ENCODE data around the gene GUCA2B.

The GUCA2B gene

DNA sequence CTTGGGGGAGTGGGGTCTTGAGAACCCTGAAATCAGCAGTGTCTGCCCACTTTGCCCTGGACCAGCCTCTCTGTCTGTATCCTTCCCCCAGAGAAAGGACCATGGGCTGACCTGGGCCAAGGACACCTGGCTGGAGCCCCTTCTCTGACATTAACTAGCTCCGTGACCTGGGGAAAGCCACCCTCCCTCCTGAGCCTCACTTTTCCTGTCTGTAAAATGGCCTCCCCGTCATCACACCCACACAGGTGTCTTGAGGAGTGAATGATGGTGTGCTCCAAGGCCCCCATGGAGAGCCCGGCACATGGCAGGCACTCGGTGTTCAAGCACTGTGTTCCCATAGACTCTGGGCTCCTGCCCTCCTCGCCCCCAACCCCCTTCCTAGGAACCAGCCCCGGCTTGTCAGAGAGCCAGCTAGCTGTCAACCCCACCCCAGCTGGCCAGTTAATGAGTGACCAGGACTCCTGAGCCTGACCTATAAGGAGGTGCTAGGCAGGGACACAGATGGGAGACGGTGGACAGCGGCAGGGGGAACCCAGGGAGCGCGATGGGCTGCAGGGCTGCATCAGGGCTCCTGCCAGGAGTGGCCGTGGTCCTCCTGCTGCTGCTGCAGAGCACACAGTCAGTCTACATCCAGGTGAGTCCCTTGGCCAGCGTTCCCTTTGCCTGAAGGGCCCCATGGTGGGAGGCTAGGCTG lies at the start of gene GUCA2B:
Gene GUCA2B, plus strand, starts transcription at position 504 of the 694 bp plus-strand sequence. Its CDS starts 41 bp downstream, at position 545.
- peaks cover 6% of the 10 kb centered on the region for H3K4me1 Mint-ChIP-seq (ENCODE audit: low read depth)
- no peak within 1 kb of the TSS for H3K27ac Mint-ChIP-seq
- no peak within 1 kb of the TSS for H3K4me3 Mint-ChIP-seq
- H3K27me3 Mint-ChIP-seq (ENCODE audit: low read depth): peaks cover 8% of the 10 kb centered on the region
- H3K9me3 Mint-ChIP-seq: no peaks in the 10 kb centered on the region
- no peak for DNase-seq (ENCODE audit: low spot score)
- H3K36me3 Mint-ChIP-seq (ENCODE audit: low read depth): no peaks in the 10 kb centered on the region

DNA sequence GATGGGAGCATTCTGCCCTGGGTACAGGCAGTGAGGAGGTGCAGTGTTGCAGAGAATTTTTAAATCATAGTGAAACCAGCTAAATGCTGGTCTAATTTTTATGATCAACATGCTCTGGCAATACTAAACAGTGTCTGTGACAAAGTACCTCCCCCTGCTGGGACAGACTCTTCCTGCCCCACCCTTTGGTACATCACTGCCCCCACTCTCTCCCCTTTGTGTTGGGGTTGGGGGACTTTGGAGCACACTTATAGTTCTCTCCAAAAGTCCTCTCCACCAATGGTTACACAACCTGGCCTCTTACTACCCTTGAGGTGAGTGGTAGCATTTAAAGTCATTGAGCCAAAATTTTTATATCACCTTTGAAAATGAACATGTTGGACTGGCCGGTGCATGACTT lies 48.2 kb upstream of the GUCA2B start:
- Mint-ChIP-seq H3K36me3 (ENCODE audit: low read depth) (no peaks in the 10 kb centered on the region), H3K27ac (no peak overlapping the region), H3K4me3 (no peak overlapping the region), H3K27me3 (ENCODE audit: low read depth) (peaks cover 5% of the 10 kb centered on the region), H3K9me3 (no peaks in the 10 kb centered on the region), H3K4me1 (ENCODE audit: low read depth) (no peaks in the 10 kb centered on the region)
- no peak for DNase-seq (ENCODE audit: low spot score)

DNA sequence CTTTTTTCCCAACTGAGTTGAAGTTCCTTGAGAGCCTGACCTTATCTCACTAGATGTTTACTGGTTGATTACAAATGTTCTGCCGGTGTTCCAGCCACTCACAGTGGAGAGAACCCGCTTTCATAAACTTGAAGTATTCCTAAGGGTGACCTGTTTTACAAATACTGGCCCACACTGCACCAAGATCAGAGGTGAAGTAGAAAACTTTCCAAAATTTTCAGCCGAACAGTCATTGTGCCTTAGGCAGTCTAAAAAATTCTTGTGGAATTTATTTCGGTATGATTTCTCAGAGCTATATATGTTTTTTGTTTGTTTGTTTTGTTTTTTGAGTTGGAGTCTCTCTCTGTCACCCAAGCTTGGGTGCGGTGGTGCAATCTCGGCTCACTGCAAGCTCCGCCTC lies 44.9 kb upstream of the GUCA2B start:
- no peak overlapping the region for H3K27ac Mint-ChIP-seq
- no peaks in the 10 kb centered on the region for H3K9me3 Mint-ChIP-seq
- no peak overlapping the region for H3K4me3 Mint-ChIP-seq
- H3K36me3 Mint-ChIP-seq (ENCODE audit: low read depth): no peaks in the 10 kb centered on the region
- H3K4me1 Mint-ChIP-seq (ENCODE audit: low read depth): no peaks in the 10 kb centered on the region
- no peaks in the 10 kb centered on the region for H3K27me3 Mint-ChIP-seq (ENCODE audit: low read depth)
- DNase-seq (ENCODE audit: low spot score): no peak

DNA sequence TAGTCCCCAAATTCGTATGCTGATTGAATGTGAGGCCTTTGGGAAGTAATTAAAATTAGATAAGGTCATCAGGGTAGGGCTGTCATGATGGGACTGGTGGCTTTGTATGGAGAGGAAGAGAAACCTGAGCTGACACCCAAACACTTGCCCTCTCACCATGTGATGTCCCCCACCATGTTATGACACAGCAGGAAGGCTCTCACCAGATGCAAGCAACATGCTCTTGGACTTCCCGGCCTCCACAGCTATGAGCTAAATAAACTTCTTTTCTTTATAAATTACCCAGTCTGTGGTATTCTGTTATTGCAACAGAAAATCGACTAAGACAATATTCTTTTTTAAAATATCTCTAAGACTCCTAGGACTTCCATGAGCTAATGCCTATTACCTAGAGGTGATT lies 43.6 kb upstream of the GUCA2B start:
- Mint-ChIP-seq H3K36me3 (ENCODE audit: low read depth) (no peaks in the 10 kb centered on the region), H3K4me1 (ENCODE audit: low read depth) (no peaks in the 10 kb centered on the region), H3K27me3 (ENCODE audit: low read depth) (no peaks in the 10 kb centered on the region), H3K9me3 (no peaks in the 10 kb centered on the region), H3K4me3 (no peak overlapping the region), H3K27ac (no peak overlapping the region)
- no peak for DNase-seq (ENCODE audit: low spot score)

DNA sequence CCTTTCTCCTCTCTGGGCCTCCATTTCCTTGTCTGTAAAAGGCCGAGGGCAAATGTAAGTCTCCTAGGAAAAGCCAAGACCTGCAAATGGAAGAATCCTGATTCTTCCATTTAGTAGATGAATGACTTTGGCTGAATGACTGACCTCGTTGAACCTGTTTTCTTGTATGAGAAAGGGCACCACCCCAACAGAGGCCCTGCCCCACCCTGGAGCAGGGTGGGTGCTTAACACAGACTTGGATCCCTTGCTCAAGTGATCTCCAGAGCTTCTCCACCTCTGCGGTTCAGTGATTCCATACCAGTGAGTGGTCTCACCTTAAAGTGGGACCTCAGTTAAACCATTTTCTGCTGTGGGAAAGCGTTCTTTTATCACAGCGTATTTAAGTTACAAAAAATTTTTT lies 39.0 kb upstream of the GUCA2B start:
- Mint-ChIP-seq H3K36me3 (ENCODE audit: low read depth) (no peaks in the 10 kb centered on the region), H3K4me1 (ENCODE audit: low read depth) (no peaks in the 10 kb centered on the region), H3K27ac (no peak overlapping the region), H3K27me3 (ENCODE audit: low read depth) (peaks cover 9% of the 10 kb centered on the region), H3K9me3 (no peaks in the 10 kb centered on the region), H3K4me3 (no peak overlapping the region)
- no peak for DNase-seq (ENCODE audit: low spot score)

DNA sequence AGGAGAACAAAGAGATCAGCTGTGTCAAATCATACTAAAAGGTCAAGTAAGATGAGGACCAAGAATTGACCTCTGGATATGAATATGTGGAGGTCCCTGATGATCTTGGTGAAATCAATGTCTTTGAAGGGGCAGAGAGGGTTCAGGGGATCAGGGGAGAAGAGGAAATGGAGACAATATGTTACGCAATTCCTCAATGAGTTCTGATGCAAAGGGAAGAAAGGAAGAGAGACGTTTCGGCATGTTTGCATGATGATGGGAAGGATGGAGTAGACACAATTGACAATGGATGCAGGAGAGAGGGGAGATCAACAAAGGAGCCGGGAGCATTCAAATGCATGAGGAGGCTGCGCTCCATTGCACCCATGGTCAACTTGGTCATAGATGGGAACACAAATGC lies 36.0 kb upstream of the GUCA2B start:
- no peak for DNase-seq (ENCODE audit: low spot score)
- Mint-ChIP-seq H3K27me3 (ENCODE audit: low read depth) (peaks cover 9% of the 10 kb centered on the region), H3K36me3 (ENCODE audit: low read depth) (no peaks in the 10 kb centered on the region), H3K4me1 (ENCODE audit: low read depth) (no peaks in the 10 kb centered on the region), H3K27ac (no peak overlapping the region), H3K4me3 (no peak overlapping the region), H3K9me3 (no peaks in the 10 kb centered on the region)

DNA sequence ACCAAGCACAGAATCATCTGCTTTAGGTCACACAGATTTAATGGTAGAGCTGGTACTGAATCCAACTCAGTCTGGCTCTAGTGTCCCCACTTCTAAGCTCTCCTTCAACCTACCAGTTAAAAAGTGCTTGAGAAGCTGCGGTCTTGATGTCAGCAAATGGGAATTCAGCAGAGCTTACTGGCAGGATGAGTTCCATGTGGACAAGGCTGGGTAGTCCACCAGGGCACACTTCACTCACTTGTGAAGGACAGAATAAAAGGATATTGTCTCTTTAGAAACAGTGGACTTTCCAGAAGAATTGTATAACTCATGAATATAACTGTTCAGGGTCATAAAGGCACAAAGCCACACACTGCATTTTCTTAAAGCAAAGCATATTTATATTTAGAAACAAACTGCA lies 35.1 kb upstream of the GUCA2B start:
- Mint-ChIP-seq H3K36me3 (ENCODE audit: low read depth) (no peaks in the 10 kb centered on the region), H3K4me3 (no peak overlapping the region), H3K27me3 (ENCODE audit: low read depth) (peaks cover 9% of the 10 kb centered on the region), H3K9me3 (no peaks in the 10 kb centered on the region), H3K27ac (no peak overlapping the region), H3K4me1 (ENCODE audit: low read depth) (no peaks in the 10 kb centered on the region)
- no peak for DNase-seq (ENCODE audit: low spot score)

DNA sequence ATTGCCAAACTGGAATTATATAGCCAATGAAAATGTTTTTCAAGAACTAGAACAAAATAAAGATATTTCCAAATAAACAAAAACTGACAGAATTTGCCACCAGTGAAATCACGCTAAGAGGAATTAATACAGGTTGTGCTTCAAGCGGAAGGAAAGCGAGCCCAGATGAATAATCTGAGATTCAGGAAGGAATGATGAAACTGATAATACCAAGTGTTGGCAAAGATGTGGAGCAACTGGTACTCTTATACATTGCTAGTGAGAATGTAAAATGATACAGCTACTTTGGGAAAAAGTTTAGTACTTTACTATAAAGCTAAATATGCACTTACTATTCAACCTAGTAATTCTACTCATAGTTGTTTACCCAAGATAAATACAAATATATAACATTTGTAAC lies 30.8 kb upstream of the GUCA2B start:
- H3K27me3 Mint-ChIP-seq (ENCODE audit: low read depth): peaks cover 6% of the 10 kb centered on the region
- no peaks in the 10 kb centered on the region for H3K9me3 Mint-ChIP-seq
- H3K27ac Mint-ChIP-seq: no peak overlapping the region
- no peak overlapping the region for H3K4me3 Mint-ChIP-seq
- DNase-seq (ENCODE audit: low spot score): no peak
- no peaks in the 10 kb centered on the region for H3K4me1 Mint-ChIP-seq (ENCODE audit: low read depth)
- no peaks in the 10 kb centered on the region for H3K36me3 Mint-ChIP-seq (ENCODE audit: low read depth)

DNA sequence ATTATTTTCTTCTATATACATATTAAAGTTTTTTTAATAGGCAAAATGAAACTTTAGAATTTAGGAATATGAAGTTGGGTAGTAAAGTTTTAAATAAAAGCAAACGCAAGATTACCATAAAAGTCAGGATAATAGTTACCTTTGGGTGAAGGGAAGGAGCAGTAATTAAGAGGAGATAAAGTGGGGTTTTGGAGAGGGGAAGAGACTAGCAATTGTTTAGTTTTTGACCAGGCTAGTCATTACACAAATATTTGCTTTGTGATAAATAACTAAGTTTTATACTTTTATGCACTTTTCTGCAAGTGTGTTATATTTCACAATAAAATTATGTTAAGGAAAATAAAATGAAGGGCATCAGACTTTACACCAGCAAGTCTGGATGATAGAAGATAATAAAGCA lies 27.7 kb upstream of the GUCA2B start:
- no peak for DNase-seq (ENCODE audit: low spot score)
- peaks cover 8% of the 10 kb centered on the region for H3K27me3 Mint-ChIP-seq (ENCODE audit: low read depth)
- H3K9me3 Mint-ChIP-seq: no peaks in the 10 kb centered on the region
- H3K36me3 Mint-ChIP-seq (ENCODE audit: low read depth): no peaks in the 10 kb centered on the region
- no peak overlapping the region for H3K27ac Mint-ChIP-seq
- no peak overlapping the region for H3K4me3 Mint-ChIP-seq
- no peaks in the 10 kb centered on the region for H3K4me1 Mint-ChIP-seq (ENCODE audit: low read depth)

DNA sequence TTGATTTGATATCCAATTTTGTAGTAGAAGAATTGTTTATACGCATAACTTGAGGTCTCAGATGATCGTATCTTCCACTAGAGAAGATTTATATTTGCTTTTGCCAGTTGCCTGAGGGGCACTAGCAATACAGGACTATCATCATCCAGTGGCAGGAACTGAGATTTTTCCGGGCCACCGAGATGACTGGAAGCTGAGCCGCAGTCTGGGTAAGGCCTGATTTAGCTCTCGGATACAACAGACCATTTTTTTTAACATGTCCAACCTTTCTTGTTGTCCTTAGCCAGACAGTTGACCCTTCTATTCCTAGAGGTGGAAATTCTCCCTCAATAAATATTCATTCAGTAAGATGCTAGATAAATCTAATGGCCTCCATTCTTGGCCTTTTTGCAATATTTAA lies 25.4 kb upstream of the GUCA2B start:
- Mint-ChIP-seq H3K27me3 (ENCODE audit: low read depth) (peaks cover 8% of the 10 kb centered on the region), H3K36me3 (ENCODE audit: low read depth) (no peaks in the 10 kb centered on the region), H3K27ac (no peak overlapping the region), H3K4me1 (ENCODE audit: low read depth) (no peaks in the 10 kb centered on the region), H3K4me3 (no peak overlapping the region), H3K9me3 (no peaks in the 10 kb centered on the region)
- no peak for DNase-seq (ENCODE audit: low spot score)

DNA sequence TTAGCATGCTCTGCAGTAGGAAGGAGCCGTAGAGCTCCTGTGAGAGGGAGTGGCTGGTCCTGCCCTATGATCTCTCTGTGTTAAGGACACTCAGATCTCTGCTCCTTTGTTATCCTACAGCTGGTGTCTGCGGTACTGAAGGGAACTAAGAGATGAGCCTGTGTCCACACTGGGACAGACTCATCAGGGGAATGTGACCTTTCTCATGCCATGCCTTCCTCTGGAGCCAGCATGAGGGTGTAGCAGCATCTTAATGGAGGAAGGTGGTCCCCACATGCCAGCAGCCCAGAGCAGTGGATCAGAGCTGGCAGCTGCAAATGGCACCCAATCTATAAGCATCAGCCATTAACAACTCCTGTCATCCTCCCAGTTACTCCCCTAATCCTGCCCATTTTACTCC lies 24.7 kb upstream of the GUCA2B start:
- Mint-ChIP-seq H3K4me3 (no peak overlapping the region), H3K27ac (no peak overlapping the region), H3K9me3 (no peaks in the 10 kb centered on the region), H3K36me3 (ENCODE audit: low read depth) (no peaks in the 10 kb centered on the region), H3K27me3 (ENCODE audit: low read depth) (peaks cover 8% of the 10 kb centered on the region), H3K4me1 (ENCODE audit: low read depth) (no peaks in the 10 kb centered on the region)
- no peak for DNase-seq (ENCODE audit: low spot score)

DNA sequence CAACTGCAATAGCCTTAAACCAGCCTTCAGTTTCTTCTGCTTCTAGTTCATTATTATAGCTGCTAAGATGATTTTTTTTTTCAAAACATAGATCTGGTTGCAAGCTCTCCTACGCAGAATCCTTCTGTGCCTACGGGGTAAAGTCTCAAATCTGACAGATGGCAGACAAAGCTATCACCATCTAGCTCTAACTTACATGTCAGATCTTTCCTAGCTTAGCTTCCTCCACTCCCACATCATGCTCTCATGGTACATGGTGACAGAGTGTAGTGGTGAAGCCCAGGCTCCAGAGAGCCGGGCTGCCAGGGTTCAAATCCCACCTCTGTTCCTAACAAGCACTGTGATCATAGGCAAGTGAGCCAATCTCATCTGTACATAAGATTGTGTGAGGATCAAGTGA lies 24.2 kb upstream of the GUCA2B start:
- no peak overlapping the region for H3K4me3 Mint-ChIP-seq
- no peak overlapping the region for H3K27ac Mint-ChIP-seq
- no peaks in the 10 kb centered on the region for H3K4me1 Mint-ChIP-seq (ENCODE audit: low read depth)
- no peak for DNase-seq (ENCODE audit: low spot score)
- no peaks in the 10 kb centered on the region for H3K36me3 Mint-ChIP-seq (ENCODE audit: low read depth)
- H3K27me3 Mint-ChIP-seq (ENCODE audit: low read depth): peaks cover 8% of the 10 kb centered on the region
- H3K9me3 Mint-ChIP-seq: no peaks in the 10 kb centered on the region

DNA sequence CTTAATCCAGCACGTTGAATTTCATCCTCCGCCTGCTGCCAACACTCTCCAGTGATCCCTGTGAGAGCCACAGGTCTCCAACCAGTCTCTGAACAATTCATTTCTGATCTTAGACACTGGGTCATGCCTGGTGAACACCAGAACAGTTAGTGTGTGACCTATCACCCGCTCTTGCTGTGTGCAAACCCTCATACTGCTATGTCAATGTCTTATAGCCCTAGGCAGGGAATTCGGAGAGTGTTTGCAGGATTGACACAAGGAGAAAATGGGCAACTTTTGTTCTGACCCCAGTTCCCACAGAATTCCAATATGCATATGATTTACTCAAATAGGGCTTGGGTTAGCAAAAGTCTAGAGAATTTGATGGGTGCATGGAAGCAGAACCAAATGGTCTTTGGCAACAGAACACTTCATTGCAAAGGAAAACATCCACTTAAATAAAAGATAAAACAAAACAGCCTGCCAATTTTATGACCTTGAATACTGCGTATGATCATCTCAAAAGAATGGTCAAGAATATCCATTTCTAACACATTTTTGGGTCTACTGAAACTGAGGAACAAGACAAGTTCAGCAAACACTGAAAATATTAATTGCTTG lies 23.0 kb upstream of the GUCA2B start:
- no peak overlapping the region for H3K4me3 Mint-ChIP-seq
- DNase-seq (ENCODE audit: low spot score): no peak
- H3K36me3 Mint-ChIP-seq (ENCODE audit: low read depth): no peaks in the 10 kb centered on the region
- no peaks in the 10 kb centered on the region for H3K4me1 Mint-ChIP-seq (ENCODE audit: low read depth)
- H3K9me3 Mint-ChIP-seq: no peaks in the 10 kb centered on the region
- H3K27ac Mint-ChIP-seq: no peak overlapping the region
- H3K27me3 Mint-ChIP-seq (ENCODE audit: low read depth): peaks cover 8% of the 10 kb centered on the region

DNA sequence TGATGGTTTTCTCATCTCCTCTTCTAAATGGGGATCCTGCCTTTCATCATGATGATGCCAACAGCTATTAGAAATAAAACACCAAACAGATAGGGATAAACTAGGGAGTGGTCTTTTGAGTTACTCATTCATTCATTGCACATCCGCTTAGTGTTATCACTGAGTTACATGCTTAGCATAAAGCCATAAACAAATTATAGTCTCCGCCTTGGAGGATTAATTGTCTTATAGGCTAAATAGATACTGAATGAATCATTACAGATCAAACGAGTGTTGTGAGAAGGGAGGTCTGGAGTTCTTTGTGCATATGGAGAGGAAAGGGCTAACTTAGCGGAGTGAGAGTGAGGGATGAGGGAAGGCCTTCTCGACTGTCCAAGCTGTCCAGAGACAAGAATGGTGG lies 19.8 kb upstream of the GUCA2B start:
- Mint-ChIP-seq H3K27me3 (ENCODE audit: low read depth) (peaks cover 5% of the 10 kb centered on the region), H3K9me3 (no peaks in the 10 kb centered on the region)

More for the DNA sequence above, 19.8 kb upstream of the GUCA2B start:
- Mint-ChIP-seq H3K27ac (no peak overlapping the region), H3K4me1 (ENCODE audit: low read depth) (no peaks in the 10 kb centered on the region), H3K4me3 (no peak overlapping the region), H3K36me3 (ENCODE audit: low read depth) (no peaks in the 10 kb centered on the region)
- DNase-seq (ENCODE audit: low spot score): no peak

All from T-helper 2 cell treated with Interferon-gamma antibody and Interleukin-4, amounts not matched to agents 5 μg/mL and 100 μg/mL, for 36 hours (primary cell).